ENCODE measurements around the gene FBXL17.

DNA sequence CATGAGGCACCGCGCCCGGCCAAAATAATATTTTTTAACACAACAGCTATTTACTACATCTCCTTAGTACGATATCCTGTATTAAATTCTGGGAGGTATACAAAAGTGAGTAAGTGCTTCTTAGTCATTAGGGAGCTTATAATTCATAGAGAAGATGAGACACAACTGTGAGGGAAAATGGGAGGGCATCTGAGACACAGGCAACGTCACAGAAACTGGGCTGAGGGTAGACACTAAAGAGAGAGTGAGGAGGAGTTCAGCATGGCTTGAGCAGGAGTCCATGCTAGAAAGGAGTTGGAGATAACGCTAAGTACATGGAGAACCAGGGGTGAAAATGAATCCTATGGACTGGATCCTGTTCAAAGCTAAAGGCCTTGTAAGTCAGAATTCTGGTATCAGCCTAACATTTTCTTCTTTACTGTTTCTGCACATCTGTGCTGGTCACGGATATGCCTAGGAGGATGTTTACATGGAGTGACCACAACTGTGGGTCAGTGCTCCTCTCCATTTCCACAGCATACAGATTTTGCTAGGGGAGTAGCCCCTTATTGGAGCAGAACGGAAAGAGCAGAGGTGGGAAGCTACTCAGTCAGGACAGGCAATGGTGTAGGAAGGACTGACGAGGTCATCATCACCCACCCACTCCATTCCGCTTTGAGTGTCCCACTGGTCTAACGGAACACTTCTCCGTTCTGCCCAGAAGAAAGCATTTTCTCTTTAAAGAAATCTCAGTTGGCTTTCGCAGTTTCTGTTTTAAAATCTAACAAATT, 400.8 kb downstream of the FBXL17 start:
- TF ChIP-seq, protein P1, sequence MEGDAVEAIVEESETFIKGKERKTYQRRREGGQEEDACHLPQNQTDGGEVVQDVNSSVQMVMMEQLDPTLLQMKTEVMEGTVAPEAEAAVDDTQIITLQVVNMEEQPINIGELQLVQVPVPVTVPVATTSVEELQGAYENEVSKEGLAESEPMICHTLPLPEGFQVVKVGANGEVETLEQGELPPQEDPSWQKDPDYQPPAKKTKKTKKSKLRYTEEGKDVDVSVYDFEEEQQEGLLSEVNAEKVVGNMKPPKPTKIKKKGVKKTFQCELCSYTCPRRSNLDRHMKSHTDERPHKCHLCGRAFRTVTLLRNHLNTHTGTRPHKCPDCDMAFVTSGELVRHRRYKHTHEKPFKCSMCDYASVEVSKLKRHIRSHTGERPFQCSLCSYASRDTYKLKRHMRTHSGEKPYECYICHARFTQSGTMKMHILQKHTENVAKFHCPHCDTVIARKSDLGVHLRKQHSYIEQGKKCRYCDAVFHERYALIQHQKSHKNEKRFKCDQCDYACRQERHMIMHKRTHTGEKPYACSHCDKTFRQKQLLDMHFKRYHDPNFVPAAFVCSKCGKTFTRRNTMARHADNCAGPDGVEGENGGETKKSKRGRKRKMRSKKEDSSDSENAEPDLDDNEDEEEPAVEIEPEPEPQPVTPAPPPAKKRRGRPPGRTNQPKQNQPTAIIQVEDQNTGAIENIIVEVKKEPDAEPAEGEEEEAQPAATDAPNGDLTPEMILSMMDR (IDR thresholded peaks at IDR 0.05): no peak
- no peak for TF ChIP-seq MAFK (IDR thresholded peaks at IDR 0.05; ENCODE audit: partially characterized antibody)
- TF ChIP-seq POLR2A (IDR thresholded peaks at IDR 0.05; ENCODE audit: low read length): no peak
- no peak for TF ChIP-seq ZFP36 (IDR thresholded peaks at IDR 0.05; ENCODE audit: borderline replicate concordance, partially characterized antibody)
- TF ChIP-seq RFX5 (IDR thresholded peaks at IDR 0.05): no peak
- TF ChIP-seq CEBPB (IDR thresholded peaks at IDR 0.05): no peak
- no peak for TF ChIP-seq RNF2 (IDR thresholded peaks at IDR 0.05; ENCODE audit: borderline replicate concordance, low read depth)
- TF ChIP-seq EHMT2 (IDR thresholded peaks at IDR 0.05; ENCODE audit: low read depth): no peak
- no peak for TF ChIP-seq HDAC2 (IDR thresholded peaks at IDR 0.05)

Measured in A549 (cell line).